HG03558 (cell line): ENCODE results near the gene PPFIBP2.

Experiments used
- ATAC-seq: cut with Tn5 transposase; IDR thresholded peaks from one replicate; pipeline ENCODE4 v1.9.1; 2021; ENCODE audit warnings: moderate number of reproducible peaks; ENCODE audit not compliant: unreplicated experiment; ENCODE audit errors: extremely low read depth

Gene PPFIBP2

DNA sequence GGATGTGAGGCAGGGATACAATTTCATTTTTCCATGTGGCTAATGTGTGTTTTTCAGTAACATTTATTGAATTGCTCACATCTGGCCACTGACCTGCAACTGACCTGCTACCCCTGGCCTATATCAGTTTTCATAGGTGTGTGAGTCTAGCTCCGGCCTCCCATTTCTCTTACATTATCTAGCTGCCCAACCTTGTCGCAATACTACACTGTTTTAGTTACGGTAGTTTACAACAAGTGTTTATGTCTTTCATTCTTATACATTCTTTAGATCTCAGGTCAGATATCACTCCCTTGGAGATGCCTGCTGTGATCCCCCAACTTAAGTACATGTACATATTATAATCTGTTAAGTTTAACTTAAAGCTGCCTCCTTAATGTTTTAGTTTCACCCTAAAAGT, 161.8 kb downstream of the PPFIBP2 start:
- no peak for ATAC-seq

DNA sequence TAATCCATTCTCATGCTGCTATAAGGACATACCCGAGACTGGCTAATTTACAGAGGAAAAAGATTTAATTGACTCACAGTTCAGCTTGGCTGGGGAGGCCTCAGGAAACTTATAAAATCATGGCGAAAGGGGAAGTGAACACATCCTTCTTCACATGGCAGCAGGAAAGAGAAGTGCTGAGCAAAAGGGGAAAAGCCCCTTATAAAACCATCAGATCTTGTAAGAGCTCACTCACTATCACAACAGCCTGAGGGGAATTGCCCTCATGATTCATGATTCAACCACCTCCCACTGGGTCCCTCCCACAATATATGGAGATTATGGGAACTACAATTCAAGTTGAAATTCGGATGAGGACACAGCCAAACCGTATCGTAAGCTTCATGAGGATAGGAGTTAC, 163.3 kb downstream of the PPFIBP2 start:
- no peak for ATAC-seq

DNA sequence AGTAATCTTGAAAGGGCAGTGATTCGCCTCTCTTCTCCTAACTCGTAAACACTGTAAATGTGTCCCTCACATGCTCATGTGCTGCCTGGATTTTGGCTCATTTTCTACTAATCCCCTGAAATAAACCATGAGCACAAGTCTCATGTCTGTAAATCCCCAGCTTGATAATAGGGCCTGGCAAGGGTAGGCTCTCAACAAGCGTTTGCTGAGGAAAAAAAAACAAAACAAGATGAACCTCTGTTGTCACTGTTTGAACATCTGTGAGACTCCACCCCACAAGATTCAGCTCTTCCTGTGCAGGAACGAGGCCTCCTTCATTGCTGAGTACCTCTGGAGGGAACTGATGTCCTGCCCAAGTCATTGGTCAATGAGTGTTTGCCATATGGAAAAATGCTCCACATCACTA, 164.0 kb downstream of the PPFIBP2 start:
- no peak for ATAC-seq

DNA sequence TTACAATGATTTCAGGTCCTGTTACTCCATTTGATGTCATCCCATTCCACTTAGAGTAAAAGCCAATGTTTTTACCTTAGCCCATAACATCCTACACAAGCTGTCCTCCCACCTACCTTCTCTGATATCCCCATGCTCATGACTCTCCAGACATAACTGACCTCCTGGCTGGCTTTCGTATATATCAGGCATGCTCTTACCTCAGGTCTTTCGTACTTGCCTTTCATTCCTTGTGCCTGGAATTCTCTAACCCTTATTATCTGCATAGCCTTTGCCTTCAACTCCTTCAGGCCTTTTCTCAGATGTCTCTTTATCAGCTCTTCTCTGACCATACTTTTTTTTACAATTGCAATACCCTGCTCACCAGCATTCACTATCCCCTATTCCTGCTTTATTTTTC, 169.8 kb downstream of the PPFIBP2 start:
- no peak for ATAC-seq

DNA sequence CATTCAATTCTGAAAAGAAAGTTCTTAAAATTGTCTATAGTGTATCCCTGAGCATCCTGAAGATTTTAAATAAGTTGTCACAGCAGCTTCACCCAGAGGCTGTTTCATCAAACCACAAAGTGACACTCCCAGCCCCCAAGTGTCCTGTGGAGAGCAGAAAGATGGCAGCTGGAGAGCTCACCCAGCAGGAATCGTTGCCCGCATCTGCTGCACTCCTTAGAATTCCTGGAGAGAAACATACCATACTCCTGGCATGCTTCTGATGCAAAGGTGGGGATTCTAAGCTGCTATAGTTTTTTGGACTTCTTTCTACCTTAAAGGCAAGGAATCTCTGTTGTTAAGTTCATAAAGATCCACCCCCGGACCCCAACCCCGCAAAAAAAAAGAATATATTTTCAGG, 173.0 kb downstream of the PPFIBP2 start:
- ATAC-seq: no peak

DNA sequence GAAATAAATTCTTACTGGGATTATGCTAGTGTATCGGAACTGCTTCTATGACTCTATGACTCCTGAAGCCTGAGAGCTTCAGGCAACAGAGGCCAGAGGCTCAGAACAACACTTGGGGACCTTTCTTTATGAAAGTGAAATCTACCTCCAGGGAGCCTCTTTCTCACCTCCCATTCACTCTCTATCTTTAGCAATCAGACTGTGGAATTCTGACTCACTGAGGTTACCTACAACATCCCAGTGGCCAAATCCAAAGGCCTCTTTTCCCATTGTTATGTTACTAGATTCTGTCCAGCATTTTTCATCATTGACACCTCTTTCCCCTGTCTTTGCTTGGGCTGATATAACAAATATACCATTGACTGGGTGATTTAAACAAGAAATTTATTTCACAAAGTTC, 173.6 kb downstream of the PPFIBP2 start:
- no peak for ATAC-seq

DNA sequence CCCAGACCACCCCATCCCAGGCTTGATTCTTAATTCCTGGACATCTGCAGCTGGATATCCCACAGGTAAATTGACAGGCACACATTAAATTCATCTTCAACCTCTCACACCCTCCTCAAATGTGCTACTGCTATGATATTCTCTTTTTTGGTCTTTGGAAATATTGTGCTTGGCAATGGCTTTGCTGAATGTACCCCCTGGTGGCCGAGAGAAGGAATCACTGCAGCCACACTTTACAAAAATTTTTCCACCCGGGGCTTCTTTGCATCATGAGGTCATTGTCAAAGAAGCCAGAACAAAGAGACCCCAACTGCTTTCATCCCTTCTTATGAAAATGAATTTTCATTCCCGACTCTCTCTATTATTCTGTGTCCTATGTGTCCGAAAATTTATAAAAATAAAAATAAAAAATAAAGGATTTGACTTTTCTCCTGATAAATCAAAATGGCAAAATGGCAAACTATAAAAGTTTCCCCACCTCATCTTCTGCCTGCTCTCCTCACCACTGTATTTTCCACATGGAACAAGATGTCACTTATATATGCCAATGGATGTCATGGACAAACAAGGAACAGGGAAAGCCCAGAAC, 174.5 kb downstream of the PPFIBP2 start:
- no peak for ATAC-seq

DNA sequence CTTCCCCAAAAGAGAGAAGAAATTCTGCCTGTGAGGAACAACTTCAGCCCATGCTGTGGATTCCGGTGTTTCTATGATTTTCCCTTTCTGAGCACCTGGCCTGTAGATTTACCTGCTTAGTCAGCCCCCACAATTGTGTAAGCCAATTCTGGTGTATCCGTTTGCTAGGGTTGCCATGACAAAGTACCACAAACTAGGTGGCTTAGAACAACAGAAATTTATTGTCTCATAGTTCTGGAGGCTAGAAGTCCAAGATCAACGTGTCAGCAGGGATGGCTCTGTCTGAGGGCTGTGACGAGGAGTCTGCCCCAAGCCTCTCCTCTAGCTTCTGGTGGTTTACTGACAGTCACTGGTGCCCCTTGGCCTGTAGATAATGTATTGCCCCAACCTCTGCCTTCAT, 175.4 kb downstream of the PPFIBP2 start:
- ATAC-seq: no peak

DNA sequence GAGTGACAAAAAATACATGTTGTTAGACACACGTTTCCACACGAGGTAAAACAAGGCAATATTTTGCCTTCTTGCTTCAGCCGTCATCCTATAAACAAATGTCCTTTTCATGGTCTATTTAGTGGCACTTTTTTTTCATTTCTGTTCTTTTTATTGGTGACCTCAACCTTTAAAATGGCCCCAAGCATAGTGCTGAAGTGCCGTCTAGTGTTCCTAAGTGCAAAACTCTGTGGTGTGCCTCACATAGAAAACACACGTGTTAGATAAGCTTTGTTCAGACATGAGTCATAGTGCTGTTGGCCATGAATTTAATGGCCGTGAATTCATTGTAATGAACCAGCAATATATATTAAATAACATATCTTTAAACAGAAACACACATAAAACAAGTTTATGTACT, 176.8 kb downstream of the PPFIBP2 start:
- no peak for ATAC-seq

DNA sequence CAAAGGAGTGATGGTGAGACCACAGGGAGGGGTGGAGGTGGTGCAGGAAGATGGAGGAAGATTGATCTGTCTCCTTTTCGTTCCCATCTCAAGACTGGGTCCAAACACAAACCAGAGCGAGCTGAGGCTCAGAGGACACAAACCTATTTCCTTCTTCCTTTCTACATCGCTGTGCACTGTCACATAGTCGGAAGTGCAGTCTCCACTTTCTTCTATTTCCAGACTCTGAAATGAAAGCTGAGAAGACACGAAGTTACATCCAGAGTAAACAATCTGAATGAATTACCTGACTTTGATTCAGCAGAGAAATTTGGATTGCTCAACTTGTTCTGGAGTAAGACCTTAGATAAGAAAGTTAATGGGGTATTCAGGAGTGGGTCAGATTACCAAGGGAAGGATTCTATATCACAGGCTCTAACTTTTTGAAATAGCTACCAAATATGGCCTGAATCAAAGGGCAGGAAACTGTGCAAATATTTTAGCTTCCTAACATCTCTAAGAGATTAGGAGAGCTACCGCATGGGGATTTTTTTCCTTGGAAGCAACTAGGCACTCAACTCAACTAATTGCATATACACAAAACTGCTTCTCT, 178.1 kb downstream of the PPFIBP2 start:
- no peak for ATAC-seq

DNA sequence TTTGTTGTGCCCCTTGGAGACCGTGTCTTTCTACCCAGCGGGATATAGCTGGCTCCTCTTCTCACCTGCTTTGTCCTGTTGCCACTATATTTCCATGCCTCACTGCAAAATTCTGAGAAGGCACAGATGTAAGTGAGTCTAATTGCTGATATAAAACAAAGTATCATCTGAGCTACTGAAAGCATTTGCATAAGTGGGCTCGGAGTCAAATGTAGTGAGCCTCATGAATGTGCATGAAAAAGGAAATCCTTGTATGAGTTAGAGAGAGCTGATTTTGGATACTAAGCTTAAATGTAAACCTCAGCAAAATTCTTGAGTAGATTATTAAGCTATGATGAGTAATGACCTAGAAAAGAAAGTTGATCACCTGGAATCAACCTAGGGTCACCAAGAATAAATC, 178.6 kb downstream of the PPFIBP2 start:
- ATAC-seq: no peak

DNA sequence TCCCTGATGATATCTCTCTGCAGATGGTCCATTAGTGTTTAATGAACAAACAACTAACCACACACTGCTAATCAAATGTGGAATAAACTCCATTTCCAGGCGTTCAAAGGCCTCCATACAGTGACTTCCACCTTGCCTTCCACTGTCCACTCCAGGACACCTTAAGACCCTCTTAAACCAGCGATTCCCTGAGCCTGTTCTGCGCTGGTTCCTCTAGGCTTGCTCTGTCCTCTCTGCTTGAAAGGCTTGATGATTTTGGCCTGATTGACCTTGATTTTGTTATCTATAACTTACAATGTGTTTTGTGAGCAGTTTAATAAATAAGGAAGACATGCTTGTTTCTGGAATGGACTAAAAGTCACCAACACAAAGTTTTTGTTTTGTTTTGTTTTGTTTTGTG, 180.4 kb downstream of the PPFIBP2 start:
- no peak for ATAC-seq

DNA sequence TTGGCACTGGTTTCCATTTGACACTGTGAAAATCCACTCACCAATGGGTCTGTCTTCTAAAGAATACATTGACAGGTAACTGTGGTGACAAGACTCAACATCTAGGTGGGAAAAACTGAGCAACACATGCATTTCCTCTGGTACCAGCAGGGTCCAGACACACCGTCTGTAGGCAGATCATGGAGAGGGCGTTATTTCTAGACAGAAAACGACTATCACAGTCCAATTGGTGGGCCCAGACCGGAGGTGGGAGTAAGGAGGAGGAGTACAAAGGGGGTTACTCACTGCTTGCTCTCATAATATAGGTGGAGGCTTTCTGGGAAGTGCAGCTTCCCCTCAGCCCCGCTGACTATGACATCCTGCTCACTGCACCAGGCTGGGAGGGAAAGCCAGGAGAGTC, 182.6 kb downstream of the PPFIBP2 start:
- ATAC-seq: no peak
